Gastroesophageal sphincter (tissue), 4 donors: ENCODE measurements around the gene CHN1. TPM values are rescaled to one million over a fixed set of nuclear protein-coding genes. Genes with fewer than 3 reads are reported as not detected.

Source experiments
- ATAC-seq: fragments of 150-250 bp; one replicate; pipeline ENCODE4 v1.9.1; 2016; ENCODE audit warnings: mild to moderate bottlenecking, moderate library complexity
- H3K27ac ChIP-seq, 4 donors: fragments of 200-600 bp; sonication (generic) in 3 of 4; 1 replicate in 3 of 4; 2 replicates in 1 of 4; pipeline ENCODE4 v1.5.1; 2016 to 2019
- H3K27me3 ChIP-seq: fragments of 200-600 bp; sonication (generic); one replicate; pipeline ENCODE4 v1.5.1; 2019
- H3K36me3 ChIP-seq, 2 donors: fragments of 200-600 bp; sonication (generic); one replicate each; pipeline ENCODE4 v1.5.1; 2019; ENCODE audit warnings: control low read depth in 1 of 2
- H3K4me1 ChIP-seq, 3 donors: fragments of 200-600 bp; sonication (generic); 1 replicate in 2 of 3; 2 replicates in 1 of 3; pipeline ENCODE4 v1.5.1; 2016 to 2019; ENCODE audit warnings: control low read depth in 2 of 3
- H3K4me3 ChIP-seq, 2 donors: fragments of 200-600 bp; sonication (generic); one replicate each; pipeline ENCODE4 v1.5.1; 2019; ENCODE audit warnings: mild to moderate bottlenecking in 1 of 2, moderate library complexity in 1 of 2
- H3K9me3 ChIP-seq, 3 donors: fragments of 200-600 bp; sonication (generic); one replicate each; pipeline ENCODE4 v1.5.1; 2017 to 2019; ENCODE audit warnings: control low read depth in 2 of 3
- EP300 ChIP-seq: sonication (generic); formaldehyde crosslinking; IDR thresholded peaks from one replicate; pipeline ENCODE4 v1.6.1; 2017; ENCODE audit warnings: antibody characterized with exemption, mild to moderate bottlenecking
- POLR2A ChIP-seq, 2 donors: fragments of 450-650 bp; IDR thresholded peaks; one replicate each; pipeline ENCODE4 v1.6.1; 2017; ENCODE audit warnings: antibody characterized with exemption in 2 of 2, mild to moderate bottlenecking in 2 of 2, moderate library complexity in 1 of 2
- POLR2AphosphoS5 ChIP-seq: sonication (generic); formaldehyde crosslinking; IDR thresholded peaks from one replicate; pipeline ENCODE4 v1.6.1; 2017; ENCODE audit warnings: antibody characterized with exemption
- WGBS, 2 donors: methylation state at CpG; one replicate each; pipeline ENCODE4 v1.1.5; 2018; ENCODE audit warnings: low coverage in 1 of 2; 5-methylcytosine and 5-hydroxymethylcytosine counted together
- total RNA-seq, 4 donors: library from RNA; depleted of rRNA; stranded (reverse); fragments of >200 nt; gene quantifications; one replicate each; pipeline ENCODE4 v1.1.0, GENCODE V29; 2016
- TF ChIP-seq, protein P1 (sequence below), 4 experiments: fragments of 200-600 bp in 2 of 4; fragments of 450-650 bp in 2 of 4; sonication (generic) in 1 of 4; IDR thresholded peaks; one replicate each; pipeline ENCODE4 v1.5.1; 2017 to 2019; ENCODE audit warnings: antibody characterized with exemption in 4 of 4, mild to moderate bottlenecking in 2 of 4, moderate library complexity in 2 of 4

CHN1 gene
- total RNA-seq, 4 donors from 2014 or later: 13.3 to 35.8 (median 31.1) TPM

DNA sequence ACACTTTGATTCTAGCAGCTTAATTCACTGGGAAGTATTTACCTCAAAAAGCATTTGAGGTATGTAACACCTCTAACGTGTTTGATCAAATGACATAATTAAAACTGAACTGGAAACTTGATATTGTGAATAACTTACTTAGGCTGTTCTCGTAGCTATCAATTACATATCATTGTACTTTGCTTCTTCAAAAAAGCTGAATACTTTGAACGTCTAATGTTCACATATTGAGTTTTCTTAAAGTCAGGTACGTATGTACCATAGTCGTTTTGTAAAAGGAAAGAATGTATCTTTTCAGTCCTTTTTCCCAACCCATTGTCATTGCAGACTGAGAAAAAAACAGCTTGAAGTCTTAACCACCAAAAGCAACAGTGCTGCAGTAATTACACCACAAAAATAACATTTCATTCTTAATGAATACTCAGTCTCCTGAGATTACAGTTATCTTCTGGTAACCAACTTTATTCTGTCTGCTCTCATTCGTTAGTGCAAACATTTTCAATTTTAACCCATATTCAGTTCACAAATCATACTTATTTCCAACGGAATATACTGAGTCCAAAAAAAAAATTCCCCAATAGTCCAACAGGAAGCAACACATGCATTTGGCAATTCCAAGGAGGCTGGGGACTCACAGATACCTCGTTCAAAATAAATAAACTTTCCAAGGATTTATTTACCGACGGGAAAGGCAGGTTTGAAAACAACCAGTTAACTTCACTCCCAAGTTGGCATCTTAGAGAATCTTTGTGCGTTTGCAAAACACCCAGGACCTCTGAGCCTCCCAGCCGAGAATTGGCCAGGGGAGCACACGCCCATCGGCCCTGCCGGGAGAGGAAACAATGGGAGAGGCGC is 1.1 kb downstream of the CHN1 start:
- Histone ChIP-seq H3K27me3 (no peaks in the 10 kb centered on the region), H3K9me3 (no peaks in the 10 kb centered on the region), H3K4me3 (peak overlapping the region; percentile 92 to 93), H3K36me3 (no peaks in the 10 kb centered on the region), H3K27ac (peak overlapping the region; percentile 72 to 95 (median 92)), H3K4me1 (peaks cover 0 to 63% (median 14%) of the 10 kb centered on the region in 3 donors)
- 20 to 23% methylated on average over 10 to 11 of the region's 16 CpGs for WGBS, 2 donors
- ATAC-seq: no peak
- TF ChIP-seq EP300 (no peak), POLR2AphosphoS5 (no peak), POLR2A (IDR thresholded peaks at IDR 0.05) (no peak)
- TF ChIP-seq, protein P1, sequence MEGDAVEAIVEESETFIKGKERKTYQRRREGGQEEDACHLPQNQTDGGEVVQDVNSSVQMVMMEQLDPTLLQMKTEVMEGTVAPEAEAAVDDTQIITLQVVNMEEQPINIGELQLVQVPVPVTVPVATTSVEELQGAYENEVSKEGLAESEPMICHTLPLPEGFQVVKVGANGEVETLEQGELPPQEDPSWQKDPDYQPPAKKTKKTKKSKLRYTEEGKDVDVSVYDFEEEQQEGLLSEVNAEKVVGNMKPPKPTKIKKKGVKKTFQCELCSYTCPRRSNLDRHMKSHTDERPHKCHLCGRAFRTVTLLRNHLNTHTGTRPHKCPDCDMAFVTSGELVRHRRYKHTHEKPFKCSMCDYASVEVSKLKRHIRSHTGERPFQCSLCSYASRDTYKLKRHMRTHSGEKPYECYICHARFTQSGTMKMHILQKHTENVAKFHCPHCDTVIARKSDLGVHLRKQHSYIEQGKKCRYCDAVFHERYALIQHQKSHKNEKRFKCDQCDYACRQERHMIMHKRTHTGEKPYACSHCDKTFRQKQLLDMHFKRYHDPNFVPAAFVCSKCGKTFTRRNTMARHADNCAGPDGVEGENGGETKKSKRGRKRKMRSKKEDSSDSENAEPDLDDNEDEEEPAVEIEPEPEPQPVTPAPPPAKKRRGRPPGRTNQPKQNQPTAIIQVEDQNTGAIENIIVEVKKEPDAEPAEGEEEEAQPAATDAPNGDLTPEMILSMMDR (IDR thresholded peaks at IDR 0.05): peak in 1 of 4 experiments; percentile 18

DNA sequence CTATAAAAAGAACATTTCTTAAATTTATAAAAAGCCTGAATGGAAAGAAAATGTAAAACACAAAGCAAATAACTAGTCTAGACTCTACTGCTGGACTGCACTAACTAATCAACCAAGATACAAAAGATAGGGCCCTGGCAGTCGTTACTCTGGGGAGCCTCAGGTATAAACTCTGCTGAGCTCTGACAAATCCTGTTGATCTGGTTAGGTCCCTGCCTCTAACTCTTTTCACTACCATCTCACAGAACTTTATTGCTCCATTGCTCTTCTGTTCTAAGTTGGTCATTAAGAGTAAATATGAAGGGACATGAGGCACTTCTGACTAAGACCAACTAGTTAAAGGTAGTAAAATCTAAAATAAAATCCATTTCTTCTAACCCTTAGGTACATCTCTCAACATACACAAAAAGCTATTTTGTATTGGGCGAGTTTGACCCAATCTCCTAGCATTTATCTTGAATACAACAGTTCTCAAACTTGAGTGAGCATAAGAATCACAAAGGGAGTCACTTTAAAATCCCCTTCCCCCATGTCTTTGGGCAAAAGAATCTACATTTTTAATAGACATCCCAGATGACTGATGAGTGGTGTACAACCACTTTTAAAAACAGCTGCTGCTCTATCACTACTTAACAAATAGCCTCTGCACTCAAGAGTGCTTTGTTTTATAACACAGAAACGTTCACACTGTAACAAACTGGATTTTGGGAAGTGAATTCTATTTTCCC is 2.5 kb downstream of the CHN1 start:
- Histone ChIP-seq H3K36me3 (no peaks in the 10 kb centered on the region), H3K4me1 (peaks cover 0 to 63% (median 16%) of the 10 kb centered on the region in 3 donors), H3K9me3 (no peaks in the 10 kb centered on the region), H3K4me3 (no peak overlapping the region), H3K27me3 (no peaks in the 10 kb centered on the region), H3K27ac (peak overlapping the region in 3 of 4 donors; percentile 45 to 95 (median 90))
- TF ChIP-seq POLR2AphosphoS5 (no peak), POLR2A (IDR thresholded peaks at IDR 0.05) (no peak)
- no peak for ATAC-seq
- 52 to 58% methylated on average over 3 of the region's 3 CpGs for WGBS, 2 donors

DNA sequence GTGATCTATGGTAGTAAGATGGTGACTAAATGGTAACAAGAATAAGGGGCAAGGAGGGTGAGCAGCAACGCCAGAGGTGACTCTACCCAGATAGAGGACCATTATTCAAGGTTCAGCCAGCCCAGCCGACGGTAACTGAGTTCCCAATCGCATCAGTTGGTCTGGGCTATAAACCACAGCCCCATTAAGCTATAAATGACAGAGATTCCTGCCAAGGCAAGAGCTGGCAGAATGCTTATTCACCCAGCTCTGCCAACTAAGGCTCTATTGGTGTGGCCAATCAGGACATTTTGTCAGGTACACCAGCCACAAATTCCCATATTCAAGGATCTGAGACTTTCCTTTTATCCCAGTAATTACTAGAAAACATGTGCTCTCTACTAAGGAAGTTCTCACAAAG is 3.6 kb downstream of the CHN1 start:
- no peak for ATAC-seq
- no peak overlapping the region for H3K4me3 ChIP-seq
- peak overlapping the region in 1 of 4 donors; percentile 50 for H3K27ac ChIP-seq
- TF ChIP-seq EP300: no peak
- TF ChIP-seq, protein P1 (IDR thresholded peaks at IDR 0.05): no peak
- H3K27me3 ChIP-seq: no peaks in the 10 kb centered on the region
- H3K36me3 ChIP-seq: no peaks in the 10 kb centered on the region
- H3K4me1 ChIP-seq: peaks cover 0 to 63% (median 15%) of the 10 kb centered on the region in 3 donors
- H3K9me3 ChIP-seq: no peaks in the 10 kb centered on the region
- 80 to 84% methylated on average over 1 to 4 of the region's 4 CpGs for WGBS, 2 donors

DNA sequence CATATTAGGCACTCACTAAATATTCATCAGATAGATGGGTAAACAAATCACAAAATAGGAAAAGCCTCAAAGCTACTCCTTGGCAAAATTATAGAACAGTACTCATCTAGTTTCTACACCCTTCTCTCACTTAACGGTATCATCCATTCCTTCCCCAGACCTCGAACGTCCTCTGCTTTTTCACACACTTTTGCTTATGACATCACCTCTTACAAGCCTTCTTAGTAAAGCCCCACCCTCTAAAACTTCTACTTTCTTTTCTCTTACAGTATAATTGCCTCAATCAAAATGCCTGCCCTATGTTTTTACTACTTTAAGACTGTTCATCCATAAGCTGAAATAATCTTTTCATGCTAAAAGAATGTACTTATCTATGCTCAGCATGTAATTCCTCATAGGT is 8.1 kb downstream of the CHN1 start:
- no peak overlapping the region for H3K4me3 ChIP-seq
- TF ChIP-seq POLR2A (IDR thresholded peaks at IDR 0.05) (no peak), POLR2AphosphoS5 (no peak), EP300 (no peak)
- TF ChIP-seq, protein P1 (IDR thresholded peaks at IDR 0.05): no peak
- peaks cover 0 to 35% (median 5%) of the 10 kb centered on the region in 3 donors for H3K4me1 ChIP-seq
- 49 to 63% methylated on average over 3 of the region's 3 CpGs for whole genome bisulfite sequencing, 2 donors
- no peak for ATAC-seq
- H3K27me3 ChIP-seq: no peaks in the 10 kb centered on the region
- no peaks in the 10 kb centered on the region for H3K9me3 ChIP-seq
- H3K36me3 ChIP-seq: no peaks in the 10 kb centered on the region
- H3K27ac ChIP-seq: no peak overlapping the region

DNA sequence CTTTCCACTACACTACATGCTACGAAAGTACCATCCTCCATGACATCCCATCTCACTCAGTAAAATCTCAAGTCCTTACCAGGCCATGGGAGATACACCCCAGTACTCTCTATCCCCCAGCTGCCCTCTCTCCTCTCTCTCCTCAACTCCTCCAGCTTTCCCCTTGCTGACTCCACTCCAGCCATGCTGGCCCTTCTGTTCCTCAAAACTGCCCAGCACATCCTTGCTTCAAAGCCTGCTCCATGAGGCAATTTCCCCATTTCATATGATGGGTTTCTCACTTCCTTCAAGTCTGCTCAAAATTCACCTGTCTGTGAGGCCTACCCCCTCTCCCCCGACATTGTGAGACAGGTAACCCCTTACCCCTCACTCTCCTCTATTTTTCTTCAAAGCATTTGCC is 8.6 kb downstream of the CHN1 start:
- 80 to 89% methylated on average over 2 of the region's 2 CpGs for WGBS, 2 donors
- no peak overlapping the region for H3K27ac ChIP-seq
- no peaks in the 10 kb centered on the region for H3K36me3 ChIP-seq
- no peak for ATAC-seq
- H3K9me3 ChIP-seq: no peaks in the 10 kb centered on the region
- peaks cover 0 to 40% (median 5%) of the 10 kb centered on the region in 3 donors for H3K4me1 ChIP-seq
- no peaks in the 10 kb centered on the region for H3K27me3 ChIP-seq
- H3K4me3 ChIP-seq: no peak overlapping the region
- TF ChIP-seq POLR2A (IDR thresholded peaks at IDR 0.05) (no peak), EP300 (no peak), POLR2AphosphoS5 (no peak)
- TF ChIP-seq, protein P1 (IDR thresholded peaks at IDR 0.05): no peak
